ENCODE data around the gene KIAA0825.
A peak's percentile ranks its signal among the peaks of the same experiment; 100 is the strongest.

KIAA0825 gene

GRCh38 chr5:94618493-94619328 lies at the start of gene KIAA0825, which contains the start of gene SLF1:
KIAA0825 (minus strand) TSS chr5:94618604; CDS start chr5:94537126, 81,478 bp downstream.
SLF1 (plus strand) TSS chr5:94618669; CDS start chr5:94628811, 10,142 bp downstream.
- no peak for TF ChIP-seq CTCF (IDR thresholded peaks at IDR 0.05; ENCODE audit: low read depth, low read length)
- DNase-seq (ENCODE audit: low read depth in 2 of 2) = peak; percentile 87 to 88
- H3K4me3 ChIP-seq (replicated peaks in 1 of 2; ENCODE audit: low read depth in 2 of 2, low read length in 2 of 2) = peak within 1 kb of the TSS; percentile 83 to 92

- no peak for TF ChIP-seq CTCF (IDR thresholded peaks at IDR 0.05; ENCODE audit: low read depth, low read length)
- no peak overlapping the region for H3K4me3 ChIP-seq (replicated peaks in 1 of 2; ENCODE audit: low read depth in 2 of 2, low read length in 2 of 2)
- DNase-seq (ENCODE audit: low read depth in 2 of 2) = no peak
These were observed 49.5 kb upstream of the KIAA0825 start for GRCh38 chr5:94667937-94668336.

GRCh38 chr5:94661086-94661485 lies 42.7 kb upstream of the KIAA0825 start:
- no peak for DNase-seq (ENCODE audit: low read depth in 2 of 2)
- no peak overlapping the region for H3K4me3 ChIP-seq (replicated peaks in 1 of 2; ENCODE audit: low read depth in 2 of 2, low read length in 2 of 2)
- TF ChIP-seq CTCF (IDR thresholded peaks at IDR 0.05; ENCODE audit: low read depth, low read length) = no peak

- no peak for DNase-seq (ENCODE audit: low read depth in 2 of 2)
- no peak overlapping the region for H3K4me3 ChIP-seq (replicated peaks in 1 of 2; ENCODE audit: low read depth in 2 of 2, low read length in 2 of 2)
- no peak for TF ChIP-seq CTCF (IDR thresholded peaks at IDR 0.05; ENCODE audit: low read depth, low read length)
These were observed 42.1 kb upstream of the KIAA0825 start for GRCh38 chr5:94660506-94660905.

- DNase-seq (ENCODE audit: low read depth in 2 of 2) = no peak
- no peak for TF ChIP-seq CTCF (IDR thresholded peaks at IDR 0.05; ENCODE audit: low read depth, low read length)
- H3K4me3 ChIP-seq (replicated peaks in 1 of 2; ENCODE audit: low read depth in 2 of 2, low read length in 2 of 2) = no peak overlapping the region
These were observed 39.9 kb upstream of the KIAA0825 start for GRCh38 chr5:94658272-94658671.

- no peak overlapping the region for H3K4me3 ChIP-seq (replicated peaks in 1 of 2; ENCODE audit: low read depth in 2 of 2, low read length in 2 of 2)
- DNase-seq (ENCODE audit: low read depth in 2 of 2) = no peak
- no peak for TF ChIP-seq CTCF (IDR thresholded peaks at IDR 0.05; ENCODE audit: low read depth, low read length)
These were observed 31.5 kb upstream of the KIAA0825 start for GRCh38 chr5:94649874-94650273.

All from cardiac fibroblast (primary cell).